ENCODE data around the gene OR5V1.
"Not testable (repeated sequence)": the region's sequence is repeated elsewhere in the genome, so short reads cannot be mapped to it uniquely, and the experiment has no call there.

The OR5V1 gene

GRCh38 chr6:29368765-29369164 is at the start of gene OR5V1:
OR5V1 (minus strand) TSS chr6:29368865; CDS start chr6:29356195, 12,670 bp downstream.
- no peak for DNase-seq

- DNase-seq = peak in 1 of 3 experiments; percentile 1
Observed at GRCh38 chr6:29414588-29414987, 45.9 kb upstream of the OR5V1 start, which contains the start of gene OR12D1. OR12D1 (plus strand) TSS chr6:29414928.

GRCh38 chr6:29403801-29404200 is 35.1 kb upstream of the OR5V1 start:
- DNase-seq = no peak

GRCh38 chr6:29399525-29399924 is 30.9 kb upstream of the OR5V1 start:
- DNase-seq = no peak

- no peak for DNase-seq
Observed at GRCh38 chr6:29395331-29395730, 26.7 kb upstream of the OR5V1 start, which contains the start of gene OR12D2. OR12D2 (plus strand) TSS chr6:29395631; CDS start chr6:29396700, 1,069 bp downstream.

- no peak for DNase-seq
Observed at GRCh38 chr6:29388533-29388932, 19.9 kb upstream of the OR5V1 start.

- DNase-seq = no peak
Observed at GRCh38 chr6:29376003-29376402, 7.3 kb upstream of the OR5V1 start.

GRCh38 chr6:29375191-29375590 is 6.5 kb upstream of the OR5V1 start, which contains the start of gene OR12D3:
OR12D3 (minus strand) TSS chr6:29375291; CDS start chr6:29375287, 4 bp downstream.
- DNase-seq = no peak

GRCh38 chr6:29355603-29356002 is 13.1 kb downstream of the OR5V1 start:
- DNase-seq = no peak

- no peak for DNase-seq
Observed at GRCh38 chr6:29354980-29355379, 13.7 kb downstream of the OR5V1 start.

- DNase-seq = not testable (repeated sequence)
Observed at GRCh38 chr6:29349348-29349747, 19.3 kb downstream of the OR5V1 start.

GRCh38 chr6:29345380-29345779 is 23.3 kb downstream of the OR5V1 start:
- no peak for DNase-seq

- no peak for DNase-seq
Observed at GRCh38 chr6:29336269-29336668, 32.4 kb downstream of the OR5V1 start.

- no peak for DNase-seq
Observed at GRCh38 chr6:29332676-29333075, 36.0 kb downstream of the OR5V1 start.

- DNase-seq = no peak
Observed at GRCh38 chr6:29325777-29326176, 42.9 kb downstream of the OR5V1 start.

- not testable (repeated sequence) for DNase-seq
Observed at GRCh38 chr6:29323332-29323731, 45.3 kb downstream of the OR5V1 start.

GRCh38 chr6:29319931-29320330 is 48.7 kb downstream of the OR5V1 start:
- no peak for DNase-seq
